Femur (tissue), 1 donor: ENCODE data around the gene FAM83G.

Experiments used
- DNase-seq: peaks from one replicate; pipeline ENCODE4 v3.0.0-alpha.2; 2017

Gene FAM83G

DNA sequence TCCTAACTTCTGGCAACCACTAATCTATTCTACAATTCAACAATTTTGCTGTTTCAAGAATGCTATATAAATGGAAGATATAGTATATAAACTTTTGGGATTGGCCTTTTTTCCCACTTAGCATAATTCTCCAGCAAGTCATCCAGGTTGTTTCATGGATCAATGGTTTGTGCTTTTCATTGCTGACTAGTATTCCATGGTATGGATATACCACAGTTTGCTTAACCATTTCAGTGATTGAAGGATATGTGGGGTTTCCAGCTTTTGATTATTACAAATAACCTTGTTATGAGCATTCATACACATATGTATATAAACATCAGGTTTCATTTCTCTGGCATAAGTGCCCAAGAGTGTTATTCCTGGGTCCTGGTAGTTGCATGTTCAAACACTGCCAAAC lies 2.1 kb upstream of the FAM83G start:
- no peak for DNase-seq

DNA sequence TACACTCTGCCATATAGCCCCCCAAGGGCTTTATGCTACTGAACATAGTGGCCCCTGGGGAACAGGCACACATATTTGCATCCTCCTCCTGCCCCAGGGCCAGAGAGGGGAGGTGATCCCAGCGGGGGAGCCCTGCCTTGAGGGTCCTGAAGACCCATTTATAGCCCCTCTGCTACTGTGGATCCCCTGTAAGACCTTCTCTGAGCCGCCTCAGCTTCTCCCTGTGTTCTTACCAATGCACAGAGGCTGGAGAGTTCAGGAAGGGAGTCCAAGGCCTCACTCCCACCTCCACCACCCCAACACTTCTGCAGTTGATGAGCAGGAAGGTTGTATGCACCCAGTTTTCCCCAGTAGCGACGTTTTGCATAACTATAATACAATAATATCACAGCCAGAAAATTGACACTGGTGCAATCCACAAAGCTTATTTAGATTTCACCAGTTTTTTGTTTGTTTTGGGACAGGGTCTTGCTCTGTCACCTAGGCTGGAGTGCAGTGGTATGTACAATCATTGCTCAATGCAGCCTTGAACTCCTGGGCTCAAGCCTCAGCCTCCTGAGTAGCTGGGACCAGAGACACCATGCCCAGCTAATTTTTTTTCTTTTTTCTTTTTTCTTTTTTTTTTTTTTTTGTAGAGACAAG lies 1.3 kb upstream of the FAM83G start:
- DNase-seq = no peak

DNA sequence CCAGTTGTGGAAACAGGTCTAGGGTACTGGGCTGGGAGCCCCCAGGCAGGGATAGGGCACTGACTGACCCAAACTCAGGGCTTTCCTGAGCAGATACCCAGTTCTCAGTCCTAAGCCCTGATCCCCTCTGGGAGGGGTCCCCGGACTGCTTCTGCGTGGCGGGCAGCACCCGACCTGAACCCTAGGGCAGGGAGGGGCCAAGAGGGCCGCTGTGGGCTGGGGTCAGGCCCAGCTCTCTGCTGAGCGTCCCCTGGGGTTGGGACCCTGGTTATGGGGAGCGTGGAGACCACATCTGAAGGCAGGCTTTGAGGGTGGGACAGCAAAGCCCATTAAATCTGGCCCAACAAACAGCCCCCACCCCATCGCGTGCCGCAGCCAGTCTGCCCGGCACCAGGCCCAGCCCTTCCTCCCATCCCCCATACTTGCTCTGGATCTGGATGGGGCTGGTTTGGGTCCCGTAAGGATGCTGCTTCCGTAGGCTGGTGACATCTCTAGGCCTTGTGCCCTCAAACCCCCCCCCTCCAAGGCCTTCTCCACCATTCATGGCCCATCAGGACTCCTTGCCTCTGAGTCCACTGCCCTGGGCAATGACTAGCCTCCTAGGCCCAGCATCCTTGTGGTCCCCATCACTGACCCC lies 691 bp upstream of the FAM83G start:
- DNase-seq = no peak

DNA sequence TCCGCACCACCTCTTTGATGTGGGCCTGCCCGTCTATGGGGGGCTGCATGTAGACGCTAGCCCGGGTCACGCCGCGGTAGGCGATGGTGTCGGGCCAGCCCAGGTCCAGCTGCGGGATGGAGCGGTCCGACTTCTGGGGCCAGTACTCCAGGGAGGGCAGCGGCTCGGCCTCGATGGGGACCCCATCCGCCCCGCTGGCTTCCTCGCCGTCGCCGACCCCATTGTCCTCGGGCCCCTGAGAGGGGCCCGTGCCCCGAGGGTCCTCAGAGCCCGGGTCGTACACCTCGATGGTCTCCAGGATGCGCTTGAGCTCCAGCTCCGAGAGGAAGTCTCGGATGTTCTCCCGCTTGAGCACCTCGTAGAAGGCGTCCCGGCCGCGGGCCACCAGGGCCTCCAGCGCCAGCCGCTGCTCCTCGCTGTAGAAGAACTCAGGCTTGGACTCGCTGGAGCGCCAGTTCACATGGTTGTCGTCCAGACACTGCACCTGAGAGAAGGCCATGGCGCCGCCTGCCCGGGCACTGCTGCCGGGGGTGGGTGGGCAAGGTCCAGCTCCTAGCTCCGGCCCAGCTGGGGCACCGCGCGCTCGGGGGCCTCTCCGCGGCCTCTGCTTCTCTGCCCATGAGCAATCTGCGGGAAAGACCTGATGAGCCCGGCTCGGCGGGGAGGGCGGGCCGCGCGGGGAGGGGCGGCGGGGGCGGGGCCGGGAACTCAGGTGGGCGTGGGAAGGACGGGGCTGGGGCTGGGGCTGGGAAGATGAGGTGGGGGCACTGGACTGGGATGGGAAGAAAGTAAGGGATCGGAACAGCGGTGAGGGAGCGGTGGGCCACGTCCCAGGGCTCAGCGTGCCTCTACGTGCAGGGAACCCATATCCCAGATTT lies 782 bp downstream of the FAM83G start:
- no peak for DNase-seq

DNA sequence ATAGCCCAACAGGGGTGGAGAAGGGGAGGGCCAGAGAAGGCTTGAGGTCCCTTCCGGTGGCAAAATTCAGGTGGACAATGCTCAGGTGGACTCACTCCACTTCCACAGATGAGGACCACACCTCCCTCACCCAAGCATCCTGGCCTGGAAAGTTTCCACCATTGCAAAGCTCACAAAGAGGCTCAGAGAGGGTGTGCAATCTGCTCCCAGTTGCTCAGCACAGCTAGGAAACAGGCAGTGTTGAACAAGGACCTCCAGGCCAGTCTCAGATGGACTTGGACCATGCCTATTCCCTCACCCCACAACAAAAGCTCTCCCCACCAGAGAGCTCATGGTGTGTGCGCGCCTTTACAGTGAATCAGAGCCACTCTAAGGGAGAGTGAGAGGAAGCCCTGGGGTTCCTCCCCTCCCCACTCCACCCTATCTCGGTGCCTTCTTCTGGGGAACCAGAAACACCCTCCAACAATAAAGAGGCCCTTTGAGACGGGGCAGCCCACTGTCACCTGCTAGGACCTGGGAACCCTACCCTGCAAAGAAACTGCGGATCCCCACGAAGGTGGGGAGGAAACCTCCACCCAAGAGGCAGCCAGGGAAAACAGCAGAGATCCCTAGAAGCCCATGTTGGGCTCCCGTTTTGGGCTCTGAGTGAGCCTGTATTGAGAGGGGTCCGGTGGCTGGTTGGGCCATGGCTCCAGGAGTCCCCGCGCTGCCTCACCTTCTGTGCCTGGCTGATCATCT lies 1.6 kb downstream of the FAM83G start:
- DNase-seq = no peak

DNA sequence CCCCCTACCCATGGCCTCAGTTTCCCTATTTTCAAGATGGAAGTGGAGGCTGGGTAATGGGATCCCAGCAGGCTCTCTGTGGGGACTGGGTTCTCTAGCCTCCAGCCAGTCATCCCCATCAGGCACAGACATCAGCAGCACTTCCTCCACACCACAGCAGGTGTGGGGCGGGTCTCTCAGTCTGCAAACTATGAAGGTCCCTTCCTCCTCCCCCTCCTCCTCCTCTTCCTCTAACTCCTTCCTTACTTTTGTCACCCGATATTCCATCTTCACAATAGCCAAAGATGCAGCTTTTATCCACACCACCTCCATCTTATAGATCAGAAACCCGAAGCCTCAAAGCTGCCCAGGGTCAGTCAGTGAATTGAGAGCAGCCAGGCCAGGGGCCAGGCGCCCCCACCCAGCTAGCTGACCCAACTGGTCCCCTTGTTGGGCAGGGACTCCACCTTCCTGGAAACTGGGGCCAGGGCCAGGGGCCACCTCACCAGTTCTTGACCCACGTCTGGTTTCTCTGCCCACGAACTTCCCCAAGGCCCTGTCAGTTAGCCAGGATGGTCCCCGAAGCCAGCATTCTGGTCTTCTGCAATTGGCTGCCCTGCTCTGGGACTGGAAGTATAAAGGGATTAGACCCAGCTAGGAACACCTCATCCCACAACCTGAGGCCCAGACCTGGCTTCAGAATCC lies 2.5 kb downstream of the FAM83G start:
- no peak for DNase-seq

DNA sequence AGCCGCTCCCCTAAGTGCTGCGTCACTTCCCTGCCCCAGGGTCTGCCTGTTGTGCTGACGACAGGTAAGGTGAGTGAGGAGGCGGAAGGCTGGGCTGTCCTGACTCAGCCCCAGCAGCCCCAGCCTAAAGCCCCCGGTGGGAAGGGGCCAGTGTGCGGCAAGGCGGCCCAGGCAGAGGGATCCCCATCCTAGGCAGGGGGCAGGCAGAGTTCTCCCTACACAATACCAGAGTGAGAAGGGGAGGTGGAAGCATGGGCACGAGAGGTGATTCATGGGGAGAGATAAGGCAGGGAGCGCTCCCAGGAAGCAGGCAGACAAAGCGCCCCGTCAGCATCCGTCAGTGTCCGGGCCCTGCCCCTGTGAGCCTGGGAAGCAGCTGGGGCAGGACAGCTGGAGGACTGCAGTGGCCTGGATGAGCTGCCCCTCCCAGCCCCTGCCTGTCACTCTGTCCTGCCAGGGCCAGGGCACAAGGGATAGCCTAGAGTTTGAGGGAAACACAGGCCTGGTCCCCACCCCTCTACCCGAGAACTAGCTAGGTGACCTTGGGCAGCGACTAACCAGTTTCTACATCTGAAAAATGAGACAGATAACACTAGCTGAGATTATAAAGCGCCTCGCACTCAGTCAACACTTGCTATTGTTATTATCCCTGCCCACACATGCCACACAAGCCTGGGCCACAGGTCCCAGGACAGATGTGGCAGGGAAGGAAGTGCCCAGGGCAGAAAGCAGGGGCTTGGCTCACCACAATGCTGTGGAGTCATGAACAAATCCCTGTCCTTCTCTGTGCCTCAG lies 3.8 kb downstream of the FAM83G start:
- DNase-seq = no peak

DNA sequence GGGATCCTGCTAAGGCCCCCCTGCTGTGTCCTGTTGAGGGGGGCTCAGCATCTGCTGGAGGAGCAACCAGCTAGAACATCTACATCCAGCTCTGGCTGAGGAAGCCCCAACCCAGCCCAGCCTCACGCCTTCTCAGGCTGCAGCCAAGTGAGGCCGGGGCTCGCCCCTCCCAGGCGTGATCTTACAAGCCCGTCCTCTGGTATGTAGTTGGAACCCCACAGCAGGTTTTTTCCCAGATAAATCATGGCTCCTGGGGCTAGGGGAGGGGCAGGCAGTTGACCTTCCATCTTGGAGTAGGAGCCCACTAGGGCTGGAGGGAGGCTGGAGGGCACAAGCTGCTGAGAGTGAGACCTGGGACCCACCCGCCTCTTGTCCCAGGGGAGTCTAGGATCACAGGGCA lies 4.7 kb downstream of the FAM83G start:
- DNase-seq = no peak

DNA sequence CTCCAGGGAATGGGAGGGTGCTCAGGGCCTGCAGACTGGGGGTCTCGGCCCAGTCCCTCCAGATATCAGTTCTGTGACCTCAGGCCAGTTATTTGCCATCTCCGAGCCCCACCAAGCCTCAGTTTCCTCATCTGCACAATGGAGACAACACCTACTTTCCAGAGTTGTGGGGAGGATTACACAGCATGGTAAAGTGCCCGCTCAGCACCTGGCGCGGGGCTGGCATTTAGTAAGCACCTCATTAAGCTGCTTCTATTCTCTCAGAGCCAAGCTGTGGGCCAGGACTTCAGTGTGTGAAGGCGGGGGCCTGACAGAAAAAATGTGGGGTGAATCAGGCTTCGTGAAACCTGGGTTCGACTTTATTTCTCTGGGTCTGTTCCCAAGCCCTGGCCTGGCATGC lies 5.2 kb downstream of the FAM83G start:
- no peak for DNase-seq

DNA sequence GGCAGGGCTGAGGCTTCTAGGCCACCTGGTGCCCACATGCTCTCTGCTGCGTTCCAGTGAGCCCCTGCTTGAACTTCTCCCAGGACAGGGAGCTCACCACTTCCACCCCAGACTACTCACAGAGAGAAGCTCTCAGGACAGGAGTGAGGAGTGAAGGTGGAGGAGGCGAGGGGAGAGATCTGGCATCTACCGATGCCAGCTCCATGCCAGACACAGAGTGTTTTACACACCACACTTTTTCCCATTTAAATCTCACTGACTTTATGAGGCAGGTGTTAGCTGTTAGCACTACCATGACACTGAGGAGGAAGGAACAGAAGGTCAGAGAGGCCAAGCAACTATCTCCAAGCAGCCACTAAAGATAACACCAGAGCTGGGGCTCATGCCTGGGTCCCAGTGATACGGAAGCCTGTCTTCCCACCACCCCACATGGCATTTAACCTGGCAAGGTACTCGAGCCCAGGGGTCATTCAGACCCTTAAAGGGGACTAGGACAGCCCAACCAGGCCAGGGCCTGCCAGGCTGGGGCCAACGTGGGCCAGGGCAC lies 6.8 kb downstream of the FAM83G start:
- DNase-seq = no peak

DNA sequence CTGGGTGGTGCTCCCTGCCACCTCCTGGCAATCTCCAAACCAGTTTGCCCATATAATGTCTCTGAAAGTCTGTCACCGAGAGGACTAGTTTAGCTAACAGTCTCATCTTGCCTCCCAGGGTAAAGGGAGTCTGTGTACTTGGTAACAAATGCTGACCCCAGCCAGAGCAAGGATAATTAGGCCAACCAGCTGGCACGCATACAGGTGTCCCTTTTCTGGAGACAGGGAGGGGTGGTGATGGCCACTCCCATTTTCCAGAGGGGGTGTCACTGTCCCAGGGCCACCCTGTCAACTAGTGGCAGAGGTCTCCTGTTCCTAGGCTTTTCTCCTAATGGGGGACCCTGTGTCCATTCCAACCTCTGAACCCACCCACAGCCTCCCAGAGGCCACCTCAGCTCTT lies 8.1 kb downstream of the FAM83G start:
- no peak for DNase-seq

DNA sequence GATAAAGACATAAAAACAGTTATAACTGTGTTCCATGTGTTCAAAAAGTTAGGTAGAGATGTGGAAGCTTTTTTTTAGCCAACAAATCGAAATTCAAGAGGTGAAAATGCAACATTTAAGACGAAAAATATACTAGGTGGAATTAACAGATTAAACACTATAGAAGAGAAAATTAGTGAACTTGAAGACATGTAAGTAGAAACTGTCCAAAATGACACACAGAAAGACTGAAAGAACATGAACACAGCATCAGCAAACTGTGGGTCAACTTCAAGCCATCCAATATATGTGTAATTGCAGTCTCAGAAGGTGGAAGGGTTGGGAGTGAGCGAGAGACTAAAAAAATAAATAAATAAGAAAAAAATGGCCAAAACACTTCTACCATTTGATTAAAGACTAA lies 9.3 kb downstream of the FAM83G start:
- DNase-seq = no peak

DNA sequence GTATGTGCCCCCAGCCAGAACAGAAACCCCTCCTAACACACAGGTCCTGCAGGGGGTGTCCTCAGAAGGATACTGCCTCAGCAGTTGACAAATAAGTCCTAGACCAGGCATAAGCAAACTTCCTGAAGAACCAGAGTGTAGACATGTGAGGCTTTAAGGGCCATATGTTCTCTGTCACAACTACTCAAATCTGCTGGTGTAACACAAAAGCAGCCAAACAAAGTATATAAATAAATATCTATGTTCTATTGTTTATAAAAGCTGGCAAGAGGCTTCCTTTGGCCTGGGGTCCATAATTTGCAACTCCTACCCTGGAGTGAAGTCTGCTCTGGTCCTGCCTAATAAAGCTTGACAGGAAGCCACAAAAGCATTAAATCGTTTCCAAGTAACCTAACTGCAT lies 9.9 kb downstream of the FAM83G start:
- DNase-seq = no peak

DNA sequence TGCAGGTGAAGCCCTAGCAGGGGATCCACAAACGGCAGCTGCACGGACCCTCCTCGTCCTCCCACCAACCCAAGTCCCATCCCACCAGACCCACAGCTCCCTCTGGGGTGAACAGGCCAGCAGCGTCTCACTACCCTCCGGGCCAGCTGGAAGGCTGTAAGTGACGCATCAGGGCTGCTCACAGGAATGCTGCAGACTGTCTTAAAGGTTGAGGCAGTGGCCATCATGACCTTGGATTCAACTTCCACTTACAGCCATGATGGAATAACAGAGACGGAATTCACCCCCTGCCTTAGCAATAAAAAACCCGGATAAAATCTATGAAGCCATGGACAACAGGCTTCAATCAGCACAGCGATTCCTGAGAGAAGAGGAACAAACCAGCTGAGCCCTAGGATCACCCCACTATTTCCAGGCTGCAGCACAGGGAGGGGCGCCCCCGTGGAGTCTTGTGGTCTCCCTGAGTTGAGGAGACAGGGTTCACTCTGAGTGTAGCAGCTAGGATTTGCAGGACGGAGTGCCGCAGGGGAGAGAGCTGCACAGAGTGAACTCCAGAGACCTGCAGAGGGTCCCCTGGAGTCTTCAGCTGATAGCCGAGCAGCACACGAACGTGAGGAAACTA lies 10.5 kb downstream of the FAM83G start:
- DNase-seq = no peak

DNA sequence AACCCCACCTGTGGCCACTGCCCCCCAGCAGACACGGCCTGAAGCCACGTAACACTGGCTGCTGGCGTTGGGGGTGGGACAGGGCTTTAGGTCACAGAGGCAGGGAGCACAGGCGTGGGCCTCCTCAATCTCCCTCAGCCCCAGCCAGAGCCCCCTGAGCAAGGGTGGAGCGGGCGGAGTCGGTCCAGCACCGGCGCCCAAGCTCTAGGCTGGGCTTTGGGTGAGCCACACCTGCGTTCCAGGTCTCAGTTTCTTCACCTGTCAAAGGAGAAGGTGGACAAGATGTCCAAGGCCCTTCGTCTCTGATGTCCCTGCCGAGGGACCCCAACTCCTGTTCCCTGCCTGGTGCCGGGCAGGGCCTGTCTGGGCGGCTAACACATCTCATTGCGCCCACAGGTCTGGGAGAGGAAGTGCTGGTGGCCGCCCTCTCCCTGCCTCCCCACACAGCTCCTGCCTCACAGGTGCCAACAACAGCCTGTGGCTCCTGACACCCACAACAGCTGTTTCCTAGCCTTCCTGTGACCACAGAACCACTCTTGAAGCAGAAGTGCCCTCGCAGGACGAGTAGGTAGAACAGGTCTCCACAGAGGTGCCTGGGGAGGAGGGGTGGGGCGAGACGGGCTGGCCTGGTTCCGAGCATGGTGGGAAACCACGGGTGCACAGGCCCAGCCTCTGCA lies 12.0 kb downstream of the FAM83G start:
- no peak for DNase-seq

DNA sequence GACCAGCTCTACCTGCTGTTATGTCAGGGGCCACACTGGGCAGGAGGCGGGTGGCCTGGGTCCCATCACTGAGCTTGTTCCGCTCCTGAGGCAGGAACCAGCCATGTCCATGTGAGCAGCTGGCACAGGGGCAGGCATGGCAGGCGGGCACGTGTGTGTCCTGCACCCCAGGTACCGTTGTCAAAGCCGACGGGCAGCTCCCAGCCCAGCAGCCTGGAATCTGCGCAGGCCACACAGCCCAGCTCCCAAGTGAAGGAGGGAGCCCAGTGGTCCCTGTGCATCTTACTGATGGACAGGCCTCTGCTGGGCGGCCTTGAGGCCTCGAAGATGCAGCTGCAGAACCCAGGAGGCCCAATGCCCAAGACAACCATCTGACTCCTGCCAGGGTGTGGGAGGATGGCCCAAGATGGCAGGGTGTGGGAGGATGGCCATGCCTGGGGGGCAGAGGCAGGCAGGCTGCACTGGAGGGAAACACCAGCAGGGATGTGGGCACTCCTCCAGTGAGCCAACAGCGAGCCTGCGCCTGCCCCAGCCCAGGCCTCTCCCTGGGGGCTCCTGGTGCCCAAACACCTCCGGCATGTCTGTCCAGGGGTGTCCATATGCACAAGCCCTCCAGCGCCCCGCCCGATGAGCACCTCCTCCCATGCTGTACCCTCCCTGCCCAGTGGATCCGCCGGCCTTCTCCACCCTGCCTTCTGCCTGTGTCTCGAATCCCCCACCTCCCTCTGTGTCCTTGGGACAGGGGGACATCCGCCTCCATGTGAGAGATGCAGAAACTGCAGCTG lies 12.8 kb downstream of the FAM83G start:
- DNase-seq = no peak

DNA sequence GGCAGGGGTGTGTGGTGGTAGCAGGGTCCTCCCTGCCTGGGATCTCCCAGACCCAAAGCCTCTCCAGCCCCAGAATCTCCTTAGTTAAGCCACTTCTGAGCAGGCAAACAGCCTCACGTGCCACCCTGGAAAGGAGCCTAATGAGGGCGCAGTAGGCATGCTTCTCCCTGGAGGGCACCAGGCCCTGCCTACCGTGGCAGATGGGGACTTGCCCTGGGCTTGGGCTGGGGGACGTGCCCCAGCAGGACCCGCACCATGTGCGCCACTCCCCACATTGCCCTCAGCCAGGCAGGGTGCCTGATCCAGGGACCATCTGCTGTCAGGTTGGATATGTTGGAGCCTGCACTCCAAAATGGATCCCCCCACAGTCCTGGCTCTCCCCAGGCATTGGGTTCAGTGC lies 14.2 kb downstream of the FAM83G start:
- DNase-seq = no peak

DNA sequence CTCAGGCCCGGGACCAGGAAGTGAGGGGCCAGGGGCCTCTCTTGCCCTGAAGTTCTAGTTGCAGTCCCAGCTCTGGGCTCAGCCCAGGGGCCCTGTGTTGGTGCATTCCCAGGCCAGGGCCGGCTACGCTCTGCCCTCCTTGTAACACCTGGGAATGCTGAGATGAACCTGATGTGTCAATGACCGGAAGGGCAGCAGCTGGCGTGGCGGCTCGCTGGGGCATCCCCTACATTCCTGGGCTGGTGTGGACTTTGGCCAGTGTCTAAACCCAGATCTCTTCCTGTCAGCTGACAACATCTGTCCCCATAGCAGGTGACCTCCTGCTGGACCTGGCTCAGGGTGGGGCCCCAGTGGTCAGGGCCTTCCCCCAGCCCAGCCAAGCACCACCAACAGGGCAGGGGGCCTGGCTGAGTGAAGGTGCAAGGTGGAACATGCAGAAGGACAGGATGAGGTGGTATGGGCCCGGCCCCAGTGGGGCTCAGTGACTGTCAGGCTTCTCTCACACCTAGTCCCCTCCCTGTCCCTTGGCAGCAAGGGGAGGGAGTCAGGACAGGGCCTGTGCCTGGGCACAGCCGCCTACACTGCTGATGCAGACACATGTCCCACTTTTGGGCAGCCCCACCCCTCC lies 15.9 kb downstream of the FAM83G start:
- DNase-seq = no peak

DNA sequence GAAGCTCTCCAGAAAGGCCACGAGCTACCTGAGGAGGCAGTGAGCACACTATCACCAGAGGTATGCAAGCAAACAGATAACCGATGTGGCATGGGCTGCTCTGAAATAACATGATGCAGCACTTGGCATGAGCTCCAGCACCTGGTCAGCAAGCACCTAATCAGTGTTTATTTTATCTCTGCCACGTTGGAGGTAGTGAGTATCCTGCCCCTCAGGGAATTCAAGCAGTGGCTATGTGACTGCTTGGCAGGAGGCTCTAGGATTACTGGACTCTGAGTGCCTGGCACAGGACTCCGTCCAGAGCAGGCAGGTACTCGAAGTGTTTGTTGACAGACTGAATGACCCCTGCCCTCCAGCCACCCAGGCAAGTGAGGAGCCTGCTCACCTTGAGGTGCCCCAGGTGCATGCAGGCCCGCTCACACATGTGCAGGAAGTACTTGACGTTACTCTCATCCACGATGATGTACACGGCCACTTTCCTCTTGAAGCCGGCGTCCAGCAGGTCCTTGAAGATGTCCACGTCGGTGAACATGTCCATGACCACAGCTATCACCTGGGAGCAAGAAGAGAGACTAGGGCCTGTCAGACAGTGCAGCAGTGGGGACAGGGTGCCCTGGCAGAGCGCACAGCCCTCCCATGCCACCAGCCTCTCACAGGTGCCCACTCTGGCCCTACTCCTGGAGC lies 16.6 kb downstream of the FAM83G start:
- DNase-seq = no peak
